SIG-M5 (cell line): ENCODE data around the gene CFAP46.

Experiments
- DNase-seq: peaks from one replicate; lab custom pipeline; 2025; lab: John Stamatoyannopoulos, UW

CFAP46 gene

GRCh38 chr10:132942101-132943057 is at the start of gene CFAP46:
Gene CFAP46, minus strand, starts transcription at chr10:132942570. Its CDS starts 86 bp downstream, at chr10:132942484.
- DNase-seq = no peak

GRCh38 chr10:132991706-132992432 is 49.5 kb upstream of the CFAP46 start:
- no peak for DNase-seq

GRCh38 chr10:132990684-132991545 is 48.5 kb upstream of the CFAP46 start:
- no peak for DNase-seq

DNA sequence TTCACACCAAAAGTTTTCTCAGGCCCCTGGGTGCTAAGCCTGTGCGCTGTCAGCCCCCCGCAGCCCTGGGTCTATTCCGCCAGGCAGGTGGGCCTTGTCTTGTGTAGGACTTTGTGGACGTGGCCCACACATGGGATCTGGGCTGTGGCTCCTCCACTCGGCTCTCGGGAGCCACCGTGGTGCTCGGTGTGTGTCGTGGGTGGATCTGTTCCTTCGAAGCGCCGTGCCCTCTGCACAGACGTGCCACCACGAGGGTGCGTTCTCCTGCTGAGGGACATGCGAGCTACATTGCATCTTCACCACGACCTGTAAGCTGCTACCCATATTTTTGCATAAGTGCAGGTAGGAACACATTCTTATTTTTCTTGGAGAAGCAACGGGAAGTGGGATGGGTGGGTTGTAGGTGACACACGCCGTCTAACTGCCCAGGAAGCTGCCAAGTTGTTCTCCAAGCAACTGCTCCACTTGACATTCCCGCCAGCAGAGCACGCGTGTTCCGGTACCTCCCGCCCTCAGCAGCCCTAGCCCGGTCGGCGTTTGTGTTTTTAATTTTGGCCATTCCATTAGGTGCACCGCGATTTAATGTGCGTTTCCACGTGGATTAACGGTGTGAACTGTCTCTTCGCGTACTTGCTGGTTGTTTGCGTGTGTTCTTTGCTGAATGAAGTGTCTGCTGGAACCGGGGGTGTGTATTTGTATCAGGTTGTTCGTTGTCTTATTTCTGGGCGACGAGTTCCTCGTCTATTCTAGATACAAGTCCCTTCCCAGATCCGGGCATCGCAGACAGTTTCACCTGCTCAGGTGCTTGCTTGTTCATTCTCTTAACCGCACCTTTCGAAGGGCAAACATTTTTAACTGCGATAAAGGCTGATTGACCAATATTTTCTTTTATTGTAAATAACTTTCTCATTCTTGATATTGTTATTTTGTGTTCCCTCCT is 47.4 kb upstream of the CFAP46 start:
- no peak for DNase-seq

DNA sequence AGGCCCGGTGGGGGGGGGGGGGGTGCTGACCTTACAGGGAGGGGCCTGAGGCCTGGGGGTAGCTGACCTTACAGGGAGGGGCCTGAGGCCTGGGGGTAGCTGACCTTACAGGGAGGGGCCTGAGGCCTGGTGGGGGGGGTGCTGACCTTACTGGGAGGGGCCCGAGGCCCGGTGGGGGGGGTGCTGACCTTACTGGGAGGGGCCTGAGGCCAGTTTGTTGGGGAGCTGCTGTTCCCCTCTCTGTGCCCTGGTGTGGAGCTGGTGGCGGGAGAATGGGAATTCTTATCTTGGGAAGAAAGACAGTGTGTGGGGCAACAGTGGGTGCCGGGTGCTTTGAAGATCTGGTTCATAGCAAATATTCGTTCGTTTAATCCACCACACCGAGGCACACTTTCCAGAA is 46.6 kb upstream of the CFAP46 start:
- DNase-seq = no peak

DNA sequence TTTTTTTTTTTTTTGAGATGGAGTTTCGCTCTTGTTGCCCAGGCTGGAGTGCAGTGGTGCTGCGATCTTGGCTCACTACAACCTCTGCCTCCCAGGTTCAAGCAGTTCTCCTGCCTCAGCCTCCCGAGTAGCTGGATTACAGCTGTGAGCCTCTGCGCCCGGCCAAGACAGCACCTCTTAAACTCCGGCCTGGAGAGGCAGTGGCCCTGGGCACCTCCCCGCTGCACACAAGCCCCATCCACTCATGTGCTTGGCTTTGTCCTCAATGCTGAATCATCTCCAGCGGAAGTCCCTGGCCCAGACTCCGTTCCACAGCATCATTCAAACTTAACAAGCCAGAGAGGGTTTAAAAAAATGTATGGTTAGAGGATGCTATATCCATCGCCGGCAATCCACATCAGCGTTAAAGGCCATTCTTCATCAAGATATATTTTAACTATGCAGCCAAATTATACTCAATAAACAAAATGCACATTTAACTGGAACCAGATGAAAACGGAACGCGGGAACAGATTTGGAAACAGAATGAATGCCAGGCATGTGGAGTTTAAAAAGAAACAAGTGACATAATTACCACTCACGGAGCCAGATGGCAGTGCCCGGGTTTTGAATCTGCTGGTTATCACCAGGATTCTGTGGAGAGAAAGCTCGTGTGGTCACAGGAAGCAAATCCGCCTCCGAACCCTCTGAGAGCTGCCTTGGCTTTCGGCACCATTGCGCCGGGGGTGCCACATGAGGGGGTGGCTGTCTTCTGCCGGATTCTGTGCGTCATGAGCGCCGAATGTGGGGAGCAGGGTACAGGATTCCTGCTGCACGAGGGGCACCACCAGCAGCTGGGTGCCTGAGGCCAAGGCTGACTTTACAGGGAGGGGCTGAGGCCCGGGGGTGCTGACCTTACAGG is 45.6 kb upstream of the CFAP46 start:
- no peak for DNase-seq

DNA sequence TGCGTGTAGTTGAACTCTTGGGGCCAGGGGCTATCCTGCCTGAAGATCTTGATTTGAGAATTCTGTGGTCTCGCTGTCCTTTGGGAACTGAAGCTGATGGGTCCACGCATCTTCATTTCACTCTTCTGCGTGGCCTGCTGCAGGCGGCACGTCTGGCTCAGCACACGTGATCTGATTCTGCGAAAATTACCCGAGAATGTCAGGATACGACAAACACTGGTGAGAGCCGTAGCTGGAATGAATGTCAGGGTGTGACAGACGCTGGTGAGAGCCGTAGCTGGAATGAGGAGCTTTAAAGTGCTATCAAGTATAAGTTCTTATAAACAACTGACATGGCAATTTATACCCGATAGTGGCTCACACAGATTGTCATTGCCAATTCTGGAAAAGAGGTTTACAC is 44.6 kb upstream of the CFAP46 start:
- DNase-seq = no peak

DNA sequence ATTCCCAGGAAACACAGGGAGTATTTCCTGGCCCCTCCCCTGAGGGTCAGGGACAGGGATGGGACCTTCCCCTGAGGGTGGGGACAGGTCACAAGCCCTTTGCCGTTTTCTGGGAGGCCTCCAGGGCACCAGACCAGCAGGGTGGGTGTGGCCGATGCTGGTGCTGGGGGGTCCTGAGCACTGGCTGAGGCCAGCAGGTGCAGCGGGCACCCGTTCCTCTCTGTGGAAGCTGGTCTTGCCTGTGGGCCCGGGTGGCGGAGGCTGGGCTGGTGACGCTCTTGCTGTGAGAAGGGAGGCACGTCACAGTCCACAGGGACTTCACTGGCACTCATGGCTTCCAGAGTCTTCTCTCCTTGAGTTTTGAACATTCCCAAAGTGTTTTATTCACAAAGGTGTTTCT is 44.2 kb upstream of the CFAP46 start:
- no peak for DNase-seq

- DNase-seq = no peak
Measured at GRCh38 chr10:132986076-132986475, 43.7 kb upstream of the CFAP46 start.

GRCh38 chr10:132985546-132985900 is 43.2 kb upstream of the CFAP46 start:
- no peak for DNase-seq

GRCh38 chr10:132984801-132985545 is 42.6 kb upstream of the CFAP46 start:
- DNase-seq = no peak

GRCh38 chr10:132984008-132984295 is 41.6 kb upstream of the CFAP46 start:
- DNase-seq = no peak

GRCh38 chr10:132983252-132984007 is 41.1 kb upstream of the CFAP46 start:
- no peak for DNase-seq

- DNase-seq = no peak
Measured at GRCh38 chr10:132982301-132982989, 40.1 kb upstream of the CFAP46 start.

DNA sequence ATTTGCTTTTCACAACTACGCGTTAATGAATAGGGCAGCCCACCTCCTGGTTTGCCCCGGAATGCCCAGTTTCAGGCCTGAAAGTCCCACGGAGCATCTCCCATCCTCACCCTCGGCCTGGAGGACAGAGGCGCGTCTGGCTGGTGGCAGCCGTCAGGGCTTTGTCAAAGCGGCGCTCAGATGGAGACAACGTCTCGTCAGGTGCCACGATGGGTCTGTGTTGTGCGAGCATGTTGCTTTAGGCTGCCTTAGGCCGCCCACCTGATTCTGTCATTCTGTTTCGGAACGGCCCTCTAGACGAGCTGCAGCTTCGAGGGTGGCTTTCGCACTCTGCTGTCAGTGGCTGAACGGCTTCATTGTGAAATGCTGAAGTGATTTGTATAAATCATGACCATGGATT is 39.4 kb upstream of the CFAP46 start:
- no peak for DNase-seq

GRCh38 chr10:132981173-132981555 is 38.8 kb upstream of the CFAP46 start:
- DNase-seq = no peak

DNA sequence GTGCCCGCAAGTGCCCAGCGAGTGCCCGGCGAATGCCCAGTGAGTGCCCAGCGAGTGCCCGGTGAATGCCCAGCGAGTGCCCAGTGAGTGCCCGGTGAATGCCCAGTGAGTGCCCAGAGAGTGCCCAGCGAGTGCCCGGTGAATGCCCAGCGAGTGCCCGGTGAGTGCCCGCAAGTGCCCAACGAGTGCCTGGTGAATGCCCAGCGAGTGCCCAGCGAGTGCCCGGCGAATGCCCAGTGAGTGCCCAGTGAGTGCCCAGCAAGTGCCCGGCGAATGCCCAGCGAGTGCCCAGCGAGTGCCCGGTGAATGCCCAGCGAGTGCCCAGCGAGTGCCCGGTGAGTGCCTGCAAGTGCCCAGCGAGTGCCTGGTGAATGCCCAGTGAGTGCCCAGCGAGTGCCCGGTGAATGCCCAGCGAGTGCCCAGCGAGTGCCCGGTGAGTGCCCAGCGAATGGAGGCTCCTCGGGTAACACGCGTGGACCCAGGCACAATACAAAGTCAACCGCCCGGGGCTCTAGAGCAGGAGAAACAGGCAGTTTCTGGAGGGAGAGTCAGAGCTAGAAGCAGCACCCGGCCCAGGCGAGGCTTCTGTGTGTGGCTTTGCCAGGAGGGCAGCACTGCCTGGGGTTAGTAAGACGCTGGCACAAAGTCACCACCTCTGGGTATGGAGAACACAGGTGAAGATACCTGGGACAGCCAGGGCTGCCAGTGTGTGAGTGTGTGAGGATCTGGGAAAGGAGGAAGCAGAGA is 38.2 kb upstream of the CFAP46 start:
- DNase-seq = no peak
